ENCODE data around the gene TRIO.

TRIO gene

GRCh38 chr5:14165375-14166106, 22.4 kb downstream of the TRIO start:
- no peak overlapping the region for H3K4me3 ChIP-seq (ENCODE audit: low read depth, low read length)
- TF ChIP-seq CTCF (IDR thresholded peaks at IDR 0.05; ENCODE audit: control insufficient read depth, extremely low read depth, insufficient read depth): no peak
- DNase-seq (ENCODE audit: low read depth): no peak

GRCh38 chr5:14166437-14166836, 23.3 kb downstream of the TRIO start:
- H3K4me3 ChIP-seq (ENCODE audit: low read depth, low read length): no peak overlapping the region
- TF ChIP-seq CTCF (IDR thresholded peaks at IDR 0.05; ENCODE audit: control insufficient read depth, extremely low read depth, insufficient read depth): no peak
- DNase-seq (ENCODE audit: low read depth): no peak

GRCh38 chr5:14167211-14167845, 24.2 kb downstream of the TRIO start:
- no peak for DNase-seq (ENCODE audit: low read depth)
- H3K4me3 ChIP-seq (ENCODE audit: low read depth, low read length): no peak overlapping the region
- TF ChIP-seq CTCF (IDR thresholded peaks at IDR 0.05; ENCODE audit: control insufficient read depth, extremely low read depth, insufficient read depth): no peak

- TF ChIP-seq CTCF (IDR thresholded peaks at IDR 0.05; ENCODE audit: control insufficient read depth, extremely low read depth, insufficient read depth): no peak
- H3K4me3 ChIP-seq (ENCODE audit: low read depth, low read length): no peak overlapping the region
- DNase-seq (ENCODE audit: low read depth): no peak
Observed at GRCh38 chr5:14168144-14168792, 25.1 kb downstream of the TRIO start.

GRCh38 chr5:14168793-14169262, 25.7 kb downstream of the TRIO start:
- TF ChIP-seq CTCF (IDR thresholded peaks at IDR 0.05; ENCODE audit: control insufficient read depth, extremely low read depth, insufficient read depth): no peak
- DNase-seq (ENCODE audit: low read depth): no peak
- H3K4me3 ChIP-seq (ENCODE audit: low read depth, low read length): no peak overlapping the region

- no peak overlapping the region for H3K4me3 ChIP-seq (ENCODE audit: low read depth, low read length)
- TF ChIP-seq CTCF (IDR thresholded peaks at IDR 0.05; ENCODE audit: control insufficient read depth, extremely low read depth, insufficient read depth): no peak
- no peak for DNase-seq (ENCODE audit: low read depth)
Observed at GRCh38 chr5:14171046-14171445, 27.9 kb downstream of the TRIO start.
